CD4-positive, alpha-beta T cell treated with Interleukin-4 for 1 hour (primary cell): Measurements from ENCODE around the gene CUL9.

Source experiments
- DNase-seq, 2 donors: peaks; one replicate each; pipeline ENCODE4 v3.0.0-alpha.2; 2020 to 2022

Gene CUL9

GRCh38 chr6:43231053-43231452, 49.1 kb downstream of the CUL9 start:
- no peak for DNase-seq

DNA sequence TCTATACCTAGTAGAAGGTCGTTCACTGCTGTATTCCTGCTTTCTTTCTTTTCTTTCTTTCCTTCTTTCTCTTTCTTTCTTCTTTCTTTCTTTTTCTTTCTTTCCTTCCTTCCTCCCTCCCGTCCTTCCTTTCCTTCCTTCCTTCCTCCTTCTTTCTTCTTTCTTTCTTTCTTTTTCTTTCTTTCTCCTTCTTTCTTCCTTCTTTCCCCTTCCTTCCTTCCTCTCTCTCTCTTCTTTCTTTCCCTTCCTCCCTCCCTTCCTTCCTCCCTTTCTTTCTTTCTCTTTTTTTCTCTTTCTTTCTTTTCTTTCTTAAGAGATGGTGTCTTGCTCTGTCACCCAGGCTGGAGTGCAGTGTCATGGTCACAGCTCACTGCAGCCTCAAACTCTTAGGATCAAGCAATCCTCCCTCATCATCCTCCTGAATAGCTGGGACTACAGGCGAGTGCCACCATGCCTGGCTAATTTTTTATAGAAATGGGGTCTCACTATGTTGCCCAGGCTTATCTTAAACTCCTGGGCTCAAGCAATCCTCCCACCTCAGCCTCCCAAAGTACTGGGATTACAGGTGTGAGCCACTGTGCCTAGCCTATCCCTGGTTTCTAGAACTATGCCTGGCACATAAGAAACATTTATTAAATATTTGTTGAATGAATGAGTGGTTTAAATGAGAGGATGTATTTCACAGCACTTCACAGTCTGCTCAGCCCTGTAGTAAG, 49.9 kb downstream of the CUL9 start:
- no peak for DNase-seq

DNA sequence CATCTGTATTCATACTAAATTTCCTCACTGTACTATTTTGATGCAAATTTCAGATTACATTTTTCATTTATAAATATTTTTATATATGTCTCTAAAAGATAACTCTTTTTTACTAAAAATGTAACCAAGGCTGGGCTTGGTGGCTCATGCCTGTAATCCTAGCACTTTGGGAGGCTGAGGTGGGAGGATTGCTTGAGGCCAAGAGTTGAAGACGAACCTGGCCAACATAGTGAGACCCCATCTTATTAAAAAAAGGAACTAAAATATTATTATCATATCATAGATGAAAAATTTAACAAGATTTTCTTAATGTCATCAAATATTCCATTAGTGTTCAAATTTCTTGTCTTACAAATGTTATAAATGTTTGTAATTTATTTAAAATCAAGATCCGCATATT, 53.8 kb downstream of the CUL9 start:
- no peak for DNase-seq

DNA sequence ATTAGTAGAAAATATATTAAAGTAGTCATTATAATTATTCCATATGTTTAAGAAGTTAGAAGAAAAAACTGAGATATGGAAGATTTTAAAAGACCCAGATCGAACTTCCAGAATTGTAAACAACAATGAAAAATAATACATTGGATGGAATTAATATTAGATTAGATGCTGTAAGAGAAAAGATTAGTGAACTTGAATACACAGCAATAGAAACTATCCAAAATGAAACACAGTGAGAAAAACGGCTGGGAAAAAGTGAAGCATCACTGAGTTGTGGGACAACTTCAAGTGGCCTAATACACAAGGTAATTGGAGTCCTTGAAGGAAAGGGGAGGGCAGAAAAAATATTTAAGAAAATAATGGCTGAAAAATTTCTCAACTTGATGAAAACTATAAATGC, 57.1 kb downstream of the CUL9 start:
- DNase-seq = no peak

GRCh38 chr6:43240950-43241349, 59.0 kb downstream of the CUL9 start:
- no peak for DNase-seq

DNA sequence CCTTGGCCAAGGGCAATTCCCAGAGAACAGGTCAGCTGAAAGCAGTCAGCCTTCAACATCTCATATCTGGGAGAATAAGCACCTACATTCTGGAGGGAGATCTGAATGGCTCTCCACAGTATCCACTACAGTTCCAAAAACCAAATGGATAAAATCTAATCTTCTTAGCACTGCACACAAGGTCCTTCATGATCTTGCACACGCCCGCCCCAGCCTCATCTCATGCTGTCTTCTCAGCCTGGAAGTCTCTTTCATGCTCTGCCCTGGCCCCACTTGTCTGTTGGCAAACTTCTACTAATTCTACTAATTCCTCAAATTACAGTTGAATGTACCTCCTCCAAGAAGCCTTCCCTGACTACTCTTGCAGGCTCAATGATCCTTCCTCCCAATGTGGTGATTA, 59.5 kb downstream of the CUL9 start:
- no peak for DNase-seq

GRCh38 chr6:43242908-43243663, 61.1 kb downstream of the CUL9 start, which contains the start of gene TTBK1:
Gene TTBK1 (plus strand): TSS chr6:43243481. CDS start chr6:43246661, 3,180 bp downstream.
- DNase-seq = peak; percentile 36 to 43

GRCh38 chr6:43243664-43244321, 61.8 kb downstream of the CUL9 start:
- no peak for DNase-seq

DNA sequence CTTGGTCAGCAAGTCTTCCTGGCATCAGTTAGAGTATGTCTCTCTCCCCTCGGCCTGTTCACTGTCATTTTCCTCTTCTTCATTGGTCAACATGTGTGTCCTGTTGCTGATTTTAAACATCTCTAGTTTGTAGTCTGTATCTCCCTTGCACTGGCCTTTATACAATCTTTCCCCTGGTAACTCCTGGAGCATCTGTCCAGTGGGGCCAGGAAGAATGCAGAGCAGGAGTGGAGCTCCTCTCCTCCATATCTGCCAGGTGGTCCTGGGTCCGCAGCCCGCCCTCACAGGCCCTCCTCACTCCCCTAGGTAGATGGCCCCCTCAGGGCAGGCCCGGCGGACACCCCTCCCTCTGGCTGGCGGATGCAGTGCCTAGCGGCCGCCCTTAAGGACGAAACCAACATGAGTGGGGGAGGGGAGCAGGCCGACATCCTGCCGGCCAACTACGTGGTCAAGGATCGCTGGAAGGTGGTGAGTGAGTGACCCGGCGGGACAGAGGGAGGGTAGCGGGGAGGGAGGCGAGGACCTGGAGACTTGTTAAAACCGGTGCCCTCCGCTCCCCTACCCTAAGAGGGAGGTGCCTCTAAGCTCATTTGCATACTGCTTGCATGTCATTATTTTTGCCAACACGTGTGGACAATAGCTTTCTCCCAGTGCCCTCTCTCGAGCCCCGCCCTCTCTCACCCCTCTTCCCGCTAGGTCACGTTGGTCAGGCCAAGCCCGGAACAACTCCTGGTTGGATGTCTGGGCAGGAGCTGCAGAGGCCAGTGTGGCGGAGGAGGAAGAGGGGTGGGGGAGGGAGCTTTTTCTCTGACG, 64.5 kb downstream of the CUL9 start:
- DNase-seq = peak; percentile 24 to 42

- DNase-seq = peak; percentile 81
Measured at GRCh38 chr6:43247114-43247999, 65.4 kb downstream of the CUL9 start.

- no peak for DNase-seq
Measured at GRCh38 chr6:43248101-43248500, 66.1 kb downstream of the CUL9 start.

DNA sequence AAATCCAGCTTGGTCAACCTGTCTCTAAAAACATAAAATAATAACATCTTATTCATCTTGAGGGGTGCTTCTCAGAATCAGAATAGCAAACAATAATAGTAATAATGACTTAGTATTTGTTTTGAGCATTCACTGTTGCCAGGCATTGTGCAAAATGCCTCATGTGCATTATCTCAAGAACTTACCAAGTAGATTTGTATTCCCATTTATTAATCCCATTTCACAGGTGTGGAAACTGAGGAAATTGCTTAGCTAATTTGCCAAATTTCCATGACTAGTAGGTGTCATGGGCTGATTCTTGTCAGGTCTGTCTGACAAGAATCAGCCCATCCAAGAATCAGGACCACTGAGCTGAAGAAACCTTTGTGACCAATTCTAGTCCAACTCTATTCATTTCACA, 66.8 kb downstream of the CUL9 start:
- DNase-seq = no peak

- no peak for DNase-seq
Measured at GRCh38 chr6:43250992-43251373, 69.0 kb downstream of the CUL9 start.

DNA sequence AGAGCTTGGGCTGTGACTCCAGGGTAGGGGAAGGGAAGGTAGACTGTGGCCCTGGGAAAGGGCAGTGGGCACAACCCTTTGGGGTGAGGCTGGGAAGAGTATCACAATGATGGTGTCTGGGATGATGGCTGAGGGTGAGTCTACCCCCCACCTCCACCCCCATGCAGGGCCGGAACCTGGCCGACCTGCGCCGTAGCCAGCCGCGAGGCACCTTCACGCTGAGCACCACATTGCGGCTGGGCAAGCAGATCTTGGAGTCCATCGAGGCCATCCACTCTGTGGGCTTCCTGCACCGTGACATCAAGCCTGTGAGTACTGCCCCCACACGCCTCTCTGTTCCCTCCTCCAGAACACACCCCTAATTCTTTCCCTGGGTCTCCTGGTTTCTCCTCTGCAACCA, 71.4 kb downstream of the CUL9 start:
- DNase-seq = no peak

DNA sequence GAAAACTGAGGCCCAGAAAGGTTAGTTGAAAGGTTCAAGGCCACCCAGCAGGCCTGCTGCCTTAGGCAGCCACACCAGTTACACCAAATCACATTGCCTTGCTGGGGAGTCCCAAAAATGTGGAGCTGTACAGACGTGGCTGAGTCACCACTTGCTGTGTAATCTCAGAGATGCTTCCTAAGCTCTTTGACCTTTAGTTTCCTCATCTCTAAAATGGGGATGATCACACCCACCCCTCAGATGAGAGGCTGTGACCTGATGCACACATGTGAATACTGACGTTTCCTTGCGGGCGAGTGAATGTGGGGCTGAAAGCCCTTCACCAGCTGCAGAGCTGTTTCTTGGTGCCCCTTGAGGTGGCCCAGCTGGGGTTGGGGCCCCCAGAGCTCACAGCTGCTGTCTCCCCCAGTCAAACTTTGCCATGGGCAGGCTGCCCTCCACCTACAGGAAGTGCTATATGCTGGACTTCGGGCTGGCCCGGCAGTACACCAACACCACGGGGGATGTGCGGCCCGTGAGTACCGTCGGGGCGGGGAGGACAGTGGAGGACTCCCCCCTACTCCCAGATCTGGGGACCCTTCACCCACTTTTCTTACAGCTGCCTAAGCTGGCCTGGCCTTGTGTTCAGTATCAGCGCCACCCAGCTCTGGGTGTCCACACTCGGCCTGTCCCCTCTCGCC, 72.3 kb downstream of the CUL9 start:
- no peak for DNase-seq

- DNase-seq = no peak
Measured at GRCh38 chr6:43254846-43255245, 72.8 kb downstream of the CUL9 start.

- DNase-seq = no peak
Measured at GRCh38 chr6:43255408-43256054, 73.5 kb downstream of the CUL9 start.

DNA sequence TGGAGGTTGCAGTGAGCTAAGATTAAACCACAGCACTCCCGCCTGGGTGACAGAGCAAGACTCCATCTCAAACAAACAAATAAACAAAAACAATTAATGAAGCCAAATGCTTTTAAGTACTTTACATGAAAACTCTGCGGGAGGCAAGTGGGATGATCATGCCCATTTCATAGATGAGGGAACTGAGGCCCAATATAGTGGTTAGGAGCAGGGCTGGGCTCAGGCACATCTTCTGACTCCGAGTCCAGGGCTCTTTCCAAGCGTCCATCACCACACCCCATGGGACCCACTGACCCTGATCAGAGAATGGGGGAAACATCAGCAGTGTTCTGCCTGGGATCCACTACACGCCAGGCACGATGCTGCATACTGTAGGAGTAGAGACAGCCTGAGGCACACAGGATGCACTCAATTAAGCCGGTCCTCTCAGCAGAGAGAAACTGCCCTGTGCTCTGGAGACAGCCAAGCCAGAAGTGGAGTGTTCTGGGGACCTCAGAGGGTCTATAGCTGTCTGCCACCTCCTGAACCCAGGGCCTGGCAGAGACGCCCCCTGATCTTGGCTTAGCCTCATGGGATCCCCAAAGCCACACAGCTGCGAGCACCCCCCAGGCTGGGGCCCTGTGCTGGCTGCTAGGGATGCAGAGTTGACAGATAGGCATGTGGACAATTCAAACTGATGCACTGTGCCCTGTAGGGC, 74.8 kb downstream of the CUL9 start:
- DNase-seq = no peak

DNA sequence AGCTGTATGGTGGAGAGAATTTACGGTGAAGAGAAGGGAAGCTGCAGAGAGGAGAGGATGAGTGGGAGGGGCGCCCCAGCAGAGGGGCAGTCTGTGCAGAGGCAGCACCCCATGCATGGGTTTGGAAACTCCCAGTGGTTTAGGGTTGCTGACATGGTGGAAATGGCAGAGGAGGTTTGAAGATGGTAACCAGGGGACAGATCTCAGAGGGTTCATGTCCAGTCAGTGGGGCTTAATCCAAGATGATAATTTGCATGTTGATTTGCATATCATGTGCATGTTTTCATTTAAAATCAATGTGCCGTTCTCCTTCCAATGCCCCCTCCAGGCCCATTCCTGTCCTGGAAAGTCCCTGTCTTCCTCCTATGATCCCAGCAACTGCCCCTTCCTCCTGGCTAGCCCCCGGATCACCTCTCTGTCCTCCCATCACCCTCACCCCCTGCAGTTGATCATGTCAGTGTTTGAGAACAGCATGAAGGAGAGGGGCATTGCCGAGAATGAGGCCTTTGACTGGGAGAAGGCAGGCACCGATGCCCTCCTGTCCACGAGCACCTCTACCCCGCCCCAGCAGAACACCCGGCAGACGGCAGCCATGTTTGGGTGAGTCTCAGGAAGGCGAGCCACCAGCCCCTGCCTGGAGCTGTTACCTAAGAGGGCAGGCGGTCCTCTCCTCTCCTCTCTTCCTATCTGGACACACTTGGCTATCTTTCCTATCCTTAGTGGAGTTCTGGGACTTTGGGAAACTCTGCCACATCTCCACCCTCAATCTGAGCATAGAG, 75.6 kb downstream of the CUL9 start:
- no peak for DNase-seq
